HG03103 (cell line): ENCODE measurements around the gene HTT-AS.

Experiments used
- ATAC-seq: cut with Tn5 transposase; IDR thresholded peaks from one replicate; pipeline ENCODE4 v1.9.1; 2021; ENCODE audit warnings: low read depth; ENCODE audit not compliant: unreplicated experiment

HTT-AS gene

DNA sequence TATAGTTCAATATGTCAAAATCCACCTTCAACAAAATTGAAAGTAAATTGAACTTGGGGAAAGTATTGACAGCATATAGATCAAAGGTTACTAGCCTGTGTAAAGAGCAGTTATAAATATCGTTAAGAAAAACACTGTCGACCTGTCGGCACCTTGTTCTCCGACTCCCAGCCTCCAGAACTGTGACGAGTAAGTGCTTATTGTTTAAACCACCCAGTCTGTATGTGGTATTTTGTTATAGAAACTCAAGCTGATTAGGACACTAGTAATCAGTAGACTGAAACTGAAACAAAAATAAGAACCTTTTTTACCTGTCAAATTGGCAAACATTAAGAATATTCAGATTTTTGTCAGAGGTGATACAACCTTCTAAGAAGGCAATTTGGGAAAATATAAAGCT is 17.1 kb upstream of the HTT-AS start:
- no peak for ATAC-seq

DNA sequence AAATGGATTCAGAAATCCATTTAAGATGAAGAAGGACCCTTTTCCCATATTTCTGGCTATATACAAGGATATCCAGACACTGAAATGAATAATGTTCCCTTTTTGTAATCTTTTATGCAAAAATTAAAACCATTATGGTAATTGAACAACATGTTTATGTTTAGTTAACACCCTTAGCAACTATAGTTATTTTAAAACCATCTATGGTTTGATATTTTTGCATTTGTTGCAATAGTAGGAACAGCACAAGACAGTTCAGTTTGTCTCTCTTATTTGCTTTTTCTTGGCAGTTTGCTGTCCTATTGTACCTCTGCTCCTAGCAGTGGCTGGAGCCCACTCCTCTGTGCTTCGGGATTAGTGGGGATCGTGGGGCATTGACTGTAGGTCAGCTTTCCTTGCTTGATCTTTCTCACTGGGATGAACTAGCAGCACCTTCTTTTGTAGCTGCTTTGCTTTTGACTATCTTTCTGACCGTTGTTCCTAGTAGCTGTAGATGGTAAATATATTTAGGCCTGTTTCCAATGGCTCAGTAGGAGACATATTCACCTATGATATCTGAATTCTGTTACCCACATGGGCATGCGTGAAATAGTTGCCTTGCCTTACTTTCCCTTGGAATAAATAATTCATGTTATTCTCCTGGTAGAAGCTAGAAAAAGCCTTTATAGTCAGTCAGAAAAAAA is 12.9 kb upstream of the HTT-AS start:
- no peak for ATAC-seq

DNA sequence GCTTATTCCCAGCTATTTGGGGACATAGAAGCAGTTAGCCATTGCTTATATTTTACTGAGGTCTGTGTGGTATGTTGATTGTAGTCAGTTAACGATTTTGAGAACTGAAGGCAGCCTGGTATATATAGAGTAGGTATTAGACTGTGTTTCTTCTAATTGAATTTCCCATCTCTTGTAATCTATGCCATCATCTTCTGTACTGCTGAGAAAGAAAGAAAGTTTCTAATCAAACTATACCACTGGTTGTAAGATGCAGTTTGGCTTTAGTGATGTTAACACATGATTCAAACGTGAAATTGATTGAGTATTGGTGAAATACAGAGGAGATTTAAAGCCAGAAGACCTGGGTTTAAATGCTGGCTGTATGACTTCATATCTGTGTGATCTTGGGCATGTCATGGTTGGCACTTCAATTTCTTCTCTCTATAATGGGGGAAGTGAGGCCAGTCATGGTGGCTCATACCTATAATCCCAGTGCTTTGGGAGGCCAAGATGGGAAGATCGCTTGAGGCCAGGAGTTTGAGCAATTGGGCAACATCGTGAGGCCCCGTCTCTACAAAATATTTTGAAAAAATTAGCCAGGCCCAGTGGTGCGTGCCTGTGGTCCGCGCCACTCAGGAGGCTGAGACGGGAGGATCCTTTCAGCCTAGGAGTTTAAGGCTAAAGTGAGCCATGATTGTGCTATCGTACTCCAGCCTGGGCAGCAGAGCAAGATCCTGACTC is 11.8 kb upstream of the HTT-AS start:
- no peak for ATAC-seq

DNA sequence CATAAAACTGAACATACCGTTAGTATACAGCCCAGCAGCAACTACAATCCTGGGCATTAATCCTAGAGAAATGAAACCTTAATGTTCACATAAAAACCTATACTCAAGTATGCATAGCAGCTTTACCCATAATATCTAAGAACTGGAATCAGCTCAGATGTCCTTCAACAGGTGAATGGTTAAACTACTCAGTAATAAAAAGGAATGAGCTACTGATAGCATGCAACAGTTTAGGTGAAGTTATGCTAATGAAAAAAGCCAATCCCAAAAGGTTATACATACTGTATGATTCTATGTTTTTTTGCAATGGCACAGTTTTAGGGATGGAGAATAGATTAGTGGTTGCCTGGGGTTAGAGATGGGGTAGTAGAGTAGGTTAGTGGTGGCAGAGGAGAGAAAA is 9.4 kb upstream of the HTT-AS start:
- no peak for ATAC-seq

DNA sequence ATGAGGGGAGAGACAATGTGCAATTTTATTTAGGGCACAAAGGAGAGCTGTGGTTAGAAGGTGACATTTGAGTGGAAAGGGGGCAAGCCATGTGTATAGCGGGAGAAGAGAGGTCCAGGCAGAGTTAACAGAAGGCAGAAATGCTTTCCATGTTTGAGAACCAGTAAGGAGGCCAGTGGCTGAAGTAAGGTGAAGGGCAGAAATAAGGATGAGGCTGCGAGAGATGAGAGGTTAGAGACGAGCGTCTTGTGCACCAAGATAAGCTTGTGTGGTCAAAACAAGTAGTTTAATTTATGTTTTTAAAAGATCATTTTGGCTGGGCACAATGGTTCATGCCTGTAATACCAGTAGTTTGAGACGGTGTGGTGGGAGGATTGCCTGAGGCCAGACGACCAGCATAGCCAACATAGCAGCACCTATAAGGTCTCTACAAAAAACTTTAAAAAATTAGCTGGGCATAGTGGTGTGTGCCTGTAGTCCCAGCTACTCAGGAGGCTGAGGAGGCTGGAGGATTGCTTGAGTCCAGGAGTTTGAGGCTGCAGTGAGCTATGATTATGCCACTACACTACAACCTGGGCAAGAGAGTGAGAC is 8.7 kb upstream of the HTT-AS start:
- ATAC-seq = no peak

DNA sequence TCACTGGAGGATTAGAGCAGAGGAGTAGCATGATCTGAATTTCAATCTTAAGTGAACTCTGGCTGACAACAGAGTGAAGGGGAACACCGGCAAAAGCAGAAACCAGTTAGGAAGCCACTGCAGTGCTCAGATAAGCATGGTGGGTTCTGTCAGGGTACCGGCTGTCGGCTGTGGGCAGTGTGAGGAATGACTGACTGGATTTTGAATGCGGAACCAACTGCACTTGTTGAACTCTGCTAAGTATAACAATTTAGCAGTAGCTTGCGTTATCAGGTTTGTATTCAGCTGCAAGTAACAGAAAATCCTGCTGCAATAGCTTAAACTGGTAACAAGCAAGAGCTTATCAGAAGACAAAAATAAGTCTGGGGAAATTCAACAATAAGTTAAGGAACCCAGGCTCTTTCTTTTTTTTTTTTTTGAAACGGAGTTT is 5.4 kb upstream of the HTT-AS start:
- ATAC-seq = no peak

DNA sequence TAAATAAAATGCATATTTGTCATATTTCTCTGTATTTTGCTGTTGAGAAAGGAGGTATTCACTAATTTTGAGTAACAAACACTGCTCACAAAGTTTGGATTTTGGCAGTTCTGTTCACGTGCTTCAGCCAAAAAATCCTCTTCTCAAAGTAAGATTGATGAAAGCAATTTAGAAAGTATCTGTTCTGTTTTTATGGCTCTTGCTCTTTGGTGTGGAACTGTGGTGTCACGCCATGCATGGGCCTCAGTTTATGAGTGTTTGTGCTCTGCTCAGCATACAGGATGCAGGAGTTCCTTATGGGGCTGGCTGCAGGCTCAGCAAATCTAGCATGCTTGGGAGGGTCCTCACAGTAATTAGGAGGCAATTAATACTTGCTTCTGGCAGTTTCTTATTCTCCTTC is 3.5 kb upstream of the HTT-AS start:
- ATAC-seq = peak; percentile 33

DNA sequence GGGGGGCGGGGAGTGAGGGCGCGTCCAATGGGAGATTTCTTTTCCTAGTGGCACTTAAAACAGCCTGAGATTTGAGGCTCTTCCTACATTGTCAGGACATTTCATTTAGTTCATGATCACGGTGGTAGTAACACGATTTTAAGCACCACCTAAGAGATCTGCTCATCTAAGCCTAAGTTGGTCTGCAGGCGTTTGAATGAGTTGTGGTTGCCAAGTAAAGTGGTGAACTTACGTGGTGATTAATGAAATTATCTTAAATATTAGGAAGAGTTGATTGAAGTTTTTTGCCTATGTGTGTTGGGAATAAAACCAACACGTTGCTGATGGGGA is 1.3 kb upstream of the HTT-AS start:
- ATAC-seq = no peak

DNA sequence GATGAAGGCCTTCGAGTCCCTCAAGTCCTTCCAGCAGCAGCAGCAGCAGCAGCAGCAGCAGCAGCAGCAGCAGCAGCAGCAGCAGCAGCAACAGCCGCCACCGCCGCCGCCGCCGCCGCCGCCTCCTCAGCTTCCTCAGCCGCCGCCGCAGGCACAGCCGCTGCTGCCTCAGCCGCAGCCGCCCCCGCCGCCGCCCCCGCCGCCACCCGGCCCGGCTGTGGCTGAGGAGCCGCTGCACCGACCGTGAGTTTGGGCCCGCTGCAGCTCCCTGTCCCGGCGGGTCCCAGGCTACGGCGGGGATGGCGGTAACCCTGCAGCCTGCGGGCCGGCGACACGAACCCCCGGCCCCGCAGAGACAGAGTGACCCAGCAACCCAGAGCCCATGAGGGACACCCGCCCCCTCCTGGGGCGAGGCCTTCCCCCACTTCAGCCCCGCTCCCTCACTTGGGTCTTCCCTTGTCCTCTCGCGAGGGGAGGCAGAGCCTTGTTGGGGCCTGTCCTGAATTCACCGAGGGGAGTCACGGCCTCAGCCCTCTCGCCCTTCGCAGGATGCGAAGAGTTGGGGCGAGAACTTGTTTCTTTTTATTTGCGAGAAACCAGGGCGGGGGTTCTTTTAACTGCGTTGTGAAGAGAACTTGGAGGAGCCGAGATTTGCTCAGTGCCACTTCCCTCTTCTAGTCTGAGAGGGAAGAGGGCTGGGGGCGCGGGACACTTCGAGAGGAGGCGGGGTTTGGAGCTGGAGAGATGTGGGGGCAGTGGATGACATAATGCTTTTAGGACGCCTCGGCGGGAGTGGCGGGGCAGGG is 711 bp upstream of the HTT-AS start:
- ATAC-seq = no peak

DNA sequence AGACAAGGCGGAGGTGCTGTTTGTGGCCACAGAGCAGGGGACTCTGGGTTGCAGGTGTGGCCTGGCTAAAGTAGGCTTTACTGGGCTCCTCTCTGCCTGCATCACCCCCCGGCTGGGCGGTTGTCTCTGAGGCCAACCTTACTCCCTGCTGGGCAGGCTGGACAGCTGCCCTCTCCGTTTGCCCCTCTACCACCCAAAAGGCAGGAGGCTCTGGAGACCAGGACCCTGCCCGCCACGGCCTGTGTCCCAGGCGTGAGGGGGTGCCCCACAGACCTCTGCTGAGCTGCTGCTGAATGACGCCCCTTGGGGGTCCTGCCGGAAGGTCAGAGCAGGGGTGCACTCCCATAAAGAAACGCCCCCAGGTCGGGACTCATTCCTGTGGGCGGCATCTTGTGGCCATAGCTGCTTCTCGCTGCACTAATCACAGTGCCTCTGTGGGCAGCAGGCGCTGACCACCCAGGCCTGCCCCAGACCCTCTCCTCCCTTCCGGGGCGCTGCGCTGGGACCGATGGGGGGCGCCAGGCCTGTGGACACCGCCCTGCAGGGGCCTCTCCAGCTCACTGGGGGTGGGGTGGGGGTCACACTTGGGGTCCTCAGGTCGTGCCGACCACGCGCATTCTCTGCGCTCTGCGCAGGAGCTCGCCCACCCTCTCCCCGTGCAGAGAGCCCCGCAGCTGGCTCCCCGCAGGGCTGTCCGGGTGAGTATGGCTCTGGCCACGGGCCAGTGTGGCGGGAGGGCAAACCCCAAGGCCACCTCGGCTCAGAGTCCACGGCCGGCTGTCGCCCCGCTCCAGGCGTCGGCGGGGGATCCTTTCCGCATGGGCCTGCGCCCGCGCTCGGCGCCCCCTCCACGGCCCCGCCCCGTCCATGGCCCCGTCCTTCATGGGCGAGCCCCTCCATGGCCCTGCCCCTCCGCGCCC is 920 bp downstream of the HTT-AS start:
- ATAC-seq = peak; percentile 27

DNA sequence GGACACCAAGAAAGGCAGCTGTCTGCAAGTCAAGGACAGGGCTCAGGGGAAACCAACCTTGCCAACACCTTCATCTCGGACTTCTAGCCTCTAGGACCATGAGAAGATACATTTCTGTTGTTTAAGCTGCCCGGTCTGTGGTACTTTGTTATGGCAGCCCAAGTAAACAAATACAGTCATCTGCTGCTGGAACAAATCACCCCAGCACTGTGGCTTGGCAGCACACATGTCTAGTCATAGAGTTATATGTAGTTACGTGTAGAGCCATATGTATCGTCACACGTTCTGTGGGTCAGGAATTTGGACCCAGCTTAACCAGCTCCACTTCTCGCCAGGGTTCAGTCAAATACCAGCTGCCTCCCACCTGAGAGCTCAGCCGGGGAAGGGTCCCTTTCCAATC is 2.5 kb downstream of the HTT-AS start:
- ATAC-seq = no peak

DNA sequence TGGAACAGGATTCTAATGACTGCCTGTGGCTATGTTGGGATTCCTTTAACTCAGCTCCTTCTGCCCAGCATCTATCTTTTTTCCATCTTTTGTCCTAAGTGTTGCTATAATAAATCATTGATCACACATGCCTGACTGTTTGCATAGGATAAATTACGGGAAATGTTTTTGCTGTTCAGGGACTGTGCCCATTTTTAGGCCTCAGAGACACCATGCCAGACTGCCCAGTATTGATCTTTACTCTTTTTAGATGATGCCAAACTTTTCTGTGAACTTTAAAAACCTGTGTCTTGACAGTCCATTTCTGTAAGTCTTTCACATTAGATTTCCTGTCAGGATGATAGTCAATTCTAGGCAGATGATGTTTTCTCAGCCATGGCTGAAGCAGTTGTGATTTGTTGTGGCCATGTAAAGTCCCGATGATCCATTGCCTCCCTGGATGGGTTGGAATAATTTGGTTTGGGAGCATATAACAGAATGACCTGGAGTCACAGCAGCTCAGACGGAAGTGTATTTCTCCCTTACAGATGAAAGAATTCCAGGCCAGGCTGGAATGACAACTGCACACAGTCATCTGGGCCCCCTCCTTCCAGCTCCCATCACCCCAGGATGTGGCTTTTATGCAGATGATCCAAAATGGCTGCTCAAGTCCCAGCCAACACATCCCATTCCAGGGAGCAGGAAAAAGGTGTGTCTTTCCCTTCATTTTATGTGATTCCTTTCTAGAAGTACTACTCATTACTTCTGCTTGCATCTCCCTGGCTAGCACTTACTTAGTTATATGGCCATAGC is 3.4 kb downstream of the HTT-AS start:
- ATAC-seq = no peak

DNA sequence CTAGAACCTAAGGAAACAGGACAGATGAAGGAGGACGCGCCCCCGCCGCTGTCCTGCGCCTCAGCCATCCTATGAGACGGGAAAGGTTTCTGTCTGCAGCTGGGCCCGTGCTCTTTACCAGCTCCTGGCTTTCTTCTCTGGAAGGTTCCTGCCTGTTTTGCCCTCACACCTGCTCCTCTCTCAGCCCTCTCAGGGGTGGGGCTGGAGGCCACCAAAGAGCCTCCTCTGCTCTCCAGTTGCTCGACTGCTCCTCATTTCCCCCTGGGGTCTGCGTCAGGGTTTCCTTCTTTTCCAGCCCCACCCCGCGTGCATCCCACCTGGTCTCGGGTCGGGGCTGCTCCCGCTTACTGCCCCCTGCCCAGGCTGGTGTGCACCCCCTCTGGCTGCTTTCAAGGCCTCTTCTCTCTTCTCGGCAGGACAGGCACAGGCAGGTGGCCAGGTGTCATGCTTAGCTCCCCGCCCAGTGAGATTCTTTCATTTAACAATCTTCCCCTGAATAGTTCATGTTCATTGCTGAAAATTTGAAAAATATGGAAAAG is 4.6 kb downstream of the HTT-AS start:
- no peak for ATAC-seq

DNA sequence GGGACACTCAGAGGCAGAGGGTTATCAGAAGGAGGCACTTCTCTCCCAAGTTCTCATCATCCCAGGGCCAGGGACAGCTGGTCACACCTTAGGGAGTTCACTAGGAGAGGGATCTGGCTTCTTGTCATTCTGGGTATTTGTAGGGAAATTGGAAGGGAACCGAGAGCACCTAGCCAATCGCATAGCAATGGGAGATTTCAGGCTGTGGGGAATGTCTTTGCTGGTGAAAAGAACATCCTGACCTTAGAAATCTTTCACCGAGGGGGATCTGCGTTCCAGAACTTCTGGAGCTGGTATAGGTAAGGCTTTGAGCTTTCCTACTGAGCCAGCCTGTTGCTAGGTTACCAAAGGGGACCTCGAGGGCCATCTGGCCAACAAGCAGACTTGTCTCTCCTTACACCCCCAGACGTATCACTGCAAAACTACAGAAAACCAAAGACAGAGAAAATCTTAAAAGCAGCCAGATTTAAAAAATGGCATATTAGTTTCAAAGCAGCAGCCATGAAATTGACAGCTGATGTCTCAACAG is 6.8 kb downstream of the HTT-AS start:
- no peak for ATAC-seq

DNA sequence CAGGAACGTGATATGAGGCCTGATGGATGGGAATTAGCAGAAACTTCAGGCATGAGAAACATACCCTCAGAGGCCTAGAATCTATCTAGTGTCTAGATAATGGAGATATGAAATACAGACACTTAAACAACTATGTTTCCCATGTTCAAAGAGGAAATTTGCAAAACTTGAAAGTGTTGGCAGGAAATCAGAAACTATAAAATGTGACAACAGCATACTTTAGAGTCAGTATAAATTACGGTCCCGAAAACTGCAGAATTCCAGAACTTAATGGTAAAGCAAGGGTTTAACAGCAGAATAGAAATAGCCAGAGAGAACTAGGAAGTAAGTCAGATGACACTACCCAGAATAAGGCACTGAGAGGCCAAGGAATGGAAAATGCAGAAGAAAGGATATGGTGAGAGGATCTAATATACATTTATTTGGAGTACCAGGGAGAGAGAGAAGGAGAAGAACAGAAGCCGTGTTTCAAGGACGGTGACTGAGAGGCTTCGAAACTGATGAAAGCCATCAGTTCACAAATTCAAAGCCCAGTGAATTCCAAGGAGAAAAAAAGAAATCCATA is 7.4 kb downstream of the HTT-AS start:
- ATAC-seq = no peak

DNA sequence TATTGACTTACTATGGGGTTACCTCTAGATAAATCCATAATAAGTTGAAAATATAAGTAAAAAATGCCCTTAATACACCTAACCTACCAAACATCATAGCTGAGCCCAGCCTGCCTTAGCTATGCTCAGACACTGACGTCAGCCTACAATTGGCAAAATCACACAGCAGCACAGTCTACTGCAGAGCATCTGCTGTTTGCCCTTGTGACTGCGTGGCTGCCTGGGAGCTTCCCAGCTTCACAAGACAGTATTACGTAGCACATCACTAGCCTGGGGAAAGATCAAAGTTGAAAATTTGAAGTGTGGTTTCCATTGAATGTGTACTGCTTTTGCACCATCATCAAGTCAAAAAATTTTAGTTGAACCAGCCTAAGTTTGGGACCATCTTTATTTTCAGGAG is 8.8 kb downstream of the HTT-AS start:
- ATAC-seq = no peak

DNA sequence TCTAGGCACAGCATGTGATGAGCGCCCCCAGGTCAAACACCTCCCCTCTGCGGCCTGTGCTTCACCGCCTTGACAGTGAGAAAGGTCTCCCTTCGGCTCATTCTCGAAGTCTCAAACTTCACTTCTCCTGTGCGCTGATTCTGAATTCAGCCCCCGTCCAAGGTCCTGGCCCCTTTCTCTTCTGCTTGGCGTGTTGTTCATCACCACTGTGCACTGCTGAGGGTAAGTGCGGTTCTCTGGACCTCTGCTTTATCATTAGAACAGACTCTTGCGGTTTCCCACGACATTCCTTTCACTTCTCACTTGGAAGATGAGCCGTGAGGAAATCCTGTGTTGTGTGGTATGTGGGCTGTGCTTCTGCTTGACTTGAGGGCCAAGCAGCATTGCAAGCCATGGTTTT is 11.9 kb downstream of the HTT-AS start:
- no peak for ATAC-seq

DNA sequence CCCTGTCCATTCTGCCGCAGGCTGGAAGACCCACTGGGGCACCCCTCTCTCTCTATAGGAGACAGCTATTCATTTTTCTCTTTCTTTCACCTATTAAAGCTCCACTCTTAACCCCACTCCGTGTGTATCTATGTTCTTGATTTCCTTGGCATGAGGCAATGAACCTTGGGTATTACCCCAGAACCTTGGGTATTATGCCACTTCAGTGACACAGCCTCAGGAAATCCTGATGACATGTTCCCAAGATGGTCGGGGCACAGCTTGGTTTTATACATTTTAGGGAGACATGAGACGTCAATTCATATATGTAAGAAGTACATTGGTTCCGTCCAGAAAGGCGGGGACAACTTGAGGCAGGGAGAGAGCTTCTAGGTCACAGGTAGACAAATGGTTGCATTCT is 13.4 kb downstream of the HTT-AS start:
- ATAC-seq = no peak

DNA sequence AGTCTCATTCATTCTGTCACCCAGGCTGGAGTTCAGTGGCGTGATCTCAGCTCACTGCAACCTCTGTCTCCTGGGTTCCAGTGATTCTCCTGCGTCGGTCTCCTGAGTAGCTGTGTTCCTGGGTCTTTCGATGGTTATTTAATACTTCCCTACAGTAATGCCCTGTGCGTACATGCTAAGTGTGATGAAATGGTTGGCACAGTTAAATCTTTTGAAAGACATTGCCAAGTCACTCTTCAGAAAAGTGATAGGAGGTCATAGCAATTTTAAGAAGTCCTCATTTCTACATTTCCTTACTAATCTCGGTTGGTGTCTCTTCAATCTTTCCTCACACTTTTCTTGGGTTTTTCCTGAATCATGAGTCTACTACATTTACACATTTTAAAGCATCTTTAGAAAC is 14.4 kb downstream of the HTT-AS start:
- no peak for ATAC-seq
